Glomerular endothelial cell (primary cell): ENCODE data around the gene ZNF581. TPM values are rescaled to one million over a fixed set of nuclear protein-coding genes. Genes with fewer than 3 reads are reported as not detected.
A peak's percentile ranks its signal among the peaks of the same experiment; 100 is the strongest.

ENCODE experiments used
- DNase-seq: peaks from one replicate; pipeline ENCODE4 v3.0.0-alpha.2; 2011; ENCODE audit warnings: low read depth, low spot score; ENCODE audit errors: extremely low read depth
- total RNA-seq: library from RNA; depleted of rRNA; stranded (reverse); fragments of >200 nt; gene quantifications from 2 replicates; pipeline ENCODE4 v1.2.3, GENCODE V29; 2015

The ZNF581 gene, protein sequence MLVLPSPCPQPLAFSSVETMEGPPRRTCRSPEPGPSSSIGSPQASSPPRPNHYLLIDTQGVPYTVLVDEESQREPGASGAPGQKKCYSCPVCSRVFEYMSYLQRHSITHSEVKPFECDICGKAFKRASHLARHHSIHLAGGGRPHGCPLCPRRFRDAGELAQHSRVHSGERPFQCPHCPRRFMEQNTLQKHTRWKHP
- total RNA-seq, result 22.8 and 39.4 TPM in 2 replicates

DNA sequence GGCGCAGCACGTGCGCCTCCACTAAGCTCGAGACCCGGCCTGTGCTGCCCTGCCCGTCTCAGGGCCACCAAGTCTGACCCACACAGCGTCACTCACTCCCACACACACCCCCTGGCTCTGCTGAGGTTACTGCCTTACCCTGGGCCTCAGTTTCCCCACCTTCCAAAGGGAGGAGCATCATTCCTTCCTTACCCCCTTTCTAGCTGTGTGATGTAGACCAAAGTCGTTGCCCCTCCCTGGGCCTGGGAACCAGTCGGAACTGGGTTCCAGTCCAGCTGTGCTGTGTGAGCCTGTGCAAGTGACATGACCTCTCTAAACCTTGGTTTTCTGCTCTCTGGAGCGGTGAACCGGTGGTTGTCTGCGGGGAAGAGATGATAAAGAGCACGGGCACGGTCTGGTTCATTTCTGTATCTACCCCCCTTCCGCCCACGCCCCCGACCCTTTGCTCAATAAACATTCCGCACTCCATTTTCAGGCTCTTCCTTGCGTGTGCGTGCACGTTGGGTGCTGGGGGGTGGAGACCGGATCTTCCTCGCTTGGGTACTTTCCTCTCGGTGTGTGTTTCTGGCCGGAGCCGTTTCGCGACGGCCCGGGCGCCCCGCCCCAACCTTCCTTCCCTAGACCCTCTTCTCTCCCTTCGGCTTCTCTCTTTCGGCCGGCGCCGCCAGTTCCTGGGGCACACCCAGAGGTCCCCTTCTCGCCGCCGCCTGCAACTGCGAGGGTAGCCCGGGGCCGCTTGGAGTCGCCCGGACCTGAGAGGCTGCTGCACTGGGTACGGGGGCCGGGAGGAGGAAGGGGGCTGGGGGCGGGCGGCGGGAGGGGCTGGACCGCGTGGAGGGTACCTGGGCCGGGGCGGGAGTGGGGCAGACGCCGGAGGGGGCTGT is at the start of gene ZNF581:
ZNF581 (plus strand) TSS at position 647 of the 884 bp plus-strand sequence. CDS start 923 bp downstream, outside the sequence.
- DNase-seq, result no peak

DNA sequence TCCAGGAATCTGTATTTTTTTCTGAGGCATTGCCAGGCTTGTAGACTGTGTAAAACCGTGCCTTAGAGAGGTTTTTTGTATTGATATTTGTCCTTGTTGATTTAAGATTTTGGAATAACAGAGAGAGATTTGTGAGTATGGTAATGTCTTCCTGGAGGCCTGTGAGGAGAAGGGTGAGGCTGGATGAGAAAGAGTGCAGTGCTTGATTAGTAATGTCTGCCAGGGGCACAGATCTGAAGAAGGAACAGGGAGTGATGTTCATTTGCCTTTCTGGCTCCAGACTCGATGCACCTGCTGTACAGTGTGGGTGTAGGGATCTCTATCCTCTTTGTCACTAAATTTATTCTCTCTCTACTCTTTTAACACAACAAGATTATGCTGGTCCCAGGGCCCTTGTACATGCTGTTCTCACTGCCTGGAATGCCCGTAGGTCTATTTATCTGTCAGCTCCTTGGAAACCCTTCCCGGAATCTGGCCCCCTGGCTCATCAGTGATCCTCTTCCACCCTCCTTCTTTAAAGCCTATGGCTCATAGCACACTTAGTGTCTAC is 48.4 kb upstream of the ZNF581 start:
- no peak for DNase-seq

DNA sequence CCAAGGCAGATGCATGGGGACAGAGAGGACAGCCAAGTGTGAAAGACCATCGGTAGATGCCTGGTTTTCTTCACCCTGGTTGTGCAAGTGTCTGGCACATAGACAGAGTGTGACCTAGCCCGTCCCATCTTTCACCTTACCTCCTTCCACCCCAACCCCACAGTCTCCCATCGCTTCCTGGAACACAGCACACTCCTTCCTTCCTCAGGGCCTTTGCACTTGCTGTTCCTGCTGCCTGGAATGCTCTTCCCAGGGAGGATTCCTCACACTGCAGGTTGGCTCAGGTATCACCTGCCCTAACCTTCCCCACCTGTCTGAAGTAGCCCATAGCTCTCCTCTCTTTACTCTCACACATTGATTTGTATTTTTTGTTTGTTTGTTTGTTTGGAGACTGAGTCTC is 47.1 kb upstream of the ZNF581 start:
- no peak for DNase-seq

DNA sequence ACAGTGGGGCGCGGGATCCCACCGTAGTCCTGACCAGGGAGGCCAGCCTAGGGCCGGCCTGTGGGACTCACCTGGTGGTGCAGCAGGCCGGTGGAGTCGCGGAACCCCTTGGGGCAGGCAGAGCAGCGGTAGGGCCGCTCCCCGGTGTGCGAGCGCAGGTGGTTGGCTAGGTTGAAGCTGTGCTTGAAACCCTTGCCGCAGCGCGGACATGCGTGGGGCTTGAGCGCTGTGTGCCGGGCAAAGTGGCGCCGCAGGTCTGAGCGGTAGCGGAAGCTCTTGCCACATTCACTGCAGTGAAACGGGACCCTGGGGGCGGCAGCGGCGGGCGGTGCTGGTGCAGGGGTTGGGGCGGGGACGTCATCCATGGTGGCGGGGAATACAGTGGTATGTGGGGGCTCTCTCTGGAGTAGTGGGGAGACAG is 45.9 kb upstream of the ZNF581 start:
- no peak for DNase-seq

DNA sequence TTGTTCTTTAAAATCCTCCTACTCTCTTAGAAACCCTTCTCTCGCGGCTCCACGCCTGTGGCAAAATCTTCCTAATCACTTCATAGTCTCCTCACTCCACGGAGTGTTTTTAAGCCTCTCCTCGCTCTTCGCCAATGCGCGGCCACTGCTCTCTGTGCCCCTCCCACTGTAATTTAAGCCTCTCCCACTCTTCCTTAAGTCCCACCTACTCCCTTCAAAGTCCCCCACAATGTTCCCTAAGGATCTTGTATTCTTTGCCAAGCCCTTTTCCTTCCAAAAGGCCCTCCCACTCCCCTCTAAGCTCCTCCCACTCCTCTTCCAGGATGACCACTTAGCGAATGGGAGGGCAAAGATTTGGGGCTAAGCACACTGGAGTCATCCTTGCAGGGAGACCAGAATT is 45.4 kb upstream of the ZNF581 start:
- no peak for DNase-seq

DNA sequence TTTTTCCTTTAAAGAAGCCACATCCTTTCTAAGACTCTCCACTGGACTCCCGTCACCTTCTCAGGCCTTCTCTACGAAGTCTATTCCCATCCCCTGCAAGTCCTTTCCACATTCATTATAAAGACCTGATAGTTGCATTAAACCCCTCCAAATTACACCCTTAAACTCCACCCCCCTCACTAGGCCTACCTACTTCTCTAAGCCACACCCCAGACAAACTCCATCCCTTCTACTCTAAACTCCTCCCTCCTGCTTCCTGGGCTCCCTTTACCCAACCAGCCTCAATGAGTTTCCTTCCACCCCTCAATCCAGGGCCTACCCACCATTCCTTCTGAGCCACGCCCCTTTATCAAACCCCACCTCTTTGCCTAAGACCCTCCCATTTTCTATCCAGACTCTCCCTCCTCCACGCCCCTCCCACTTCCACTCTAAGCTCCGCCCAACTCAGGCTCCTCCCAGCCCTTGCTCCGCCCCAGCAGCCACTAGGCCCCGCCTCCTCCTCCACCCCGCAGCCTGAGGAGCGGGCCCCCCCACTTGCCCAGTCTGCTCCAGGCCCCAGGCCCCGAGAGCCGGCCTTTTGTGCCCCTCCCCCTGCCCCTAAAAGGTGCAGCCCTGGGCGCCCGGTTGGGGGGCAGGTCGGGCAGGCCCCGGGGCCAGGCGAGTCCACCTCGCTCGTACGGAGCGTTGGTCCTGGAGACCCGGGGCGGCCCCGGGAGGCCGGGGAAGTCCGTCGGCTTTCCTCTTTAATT is 44.6 kb upstream of the ZNF581 start:
- DNase-seq, result peak; percentile 64

DNA sequence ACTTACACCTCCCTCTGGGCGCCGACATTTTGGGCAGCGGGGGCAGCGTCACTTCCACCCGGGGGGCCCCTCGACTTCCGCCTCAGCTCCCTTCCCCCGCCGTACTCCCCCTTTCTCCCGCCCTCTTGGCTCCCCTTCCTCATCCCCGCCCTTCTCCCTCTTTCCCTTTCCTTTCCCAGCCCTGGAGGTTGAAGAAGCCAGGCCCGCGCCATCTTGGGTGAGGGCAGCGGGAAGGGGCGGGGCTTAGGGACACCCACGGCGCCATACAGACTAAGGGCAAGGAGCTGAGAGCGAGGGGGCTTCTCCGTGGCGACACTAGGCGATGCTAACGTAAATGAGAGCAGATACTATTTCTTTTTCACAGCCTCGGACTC is 44.0 kb upstream of the ZNF581 start, which contains the start of gene FIZ1:
FIZ1 (minus strand) TSS at position 50 of the 374 bp plus-strand sequence. CDS start 1,652 bp downstream, outside the sequence.
- peak; percentile 93 for DNase-seq

DNA sequence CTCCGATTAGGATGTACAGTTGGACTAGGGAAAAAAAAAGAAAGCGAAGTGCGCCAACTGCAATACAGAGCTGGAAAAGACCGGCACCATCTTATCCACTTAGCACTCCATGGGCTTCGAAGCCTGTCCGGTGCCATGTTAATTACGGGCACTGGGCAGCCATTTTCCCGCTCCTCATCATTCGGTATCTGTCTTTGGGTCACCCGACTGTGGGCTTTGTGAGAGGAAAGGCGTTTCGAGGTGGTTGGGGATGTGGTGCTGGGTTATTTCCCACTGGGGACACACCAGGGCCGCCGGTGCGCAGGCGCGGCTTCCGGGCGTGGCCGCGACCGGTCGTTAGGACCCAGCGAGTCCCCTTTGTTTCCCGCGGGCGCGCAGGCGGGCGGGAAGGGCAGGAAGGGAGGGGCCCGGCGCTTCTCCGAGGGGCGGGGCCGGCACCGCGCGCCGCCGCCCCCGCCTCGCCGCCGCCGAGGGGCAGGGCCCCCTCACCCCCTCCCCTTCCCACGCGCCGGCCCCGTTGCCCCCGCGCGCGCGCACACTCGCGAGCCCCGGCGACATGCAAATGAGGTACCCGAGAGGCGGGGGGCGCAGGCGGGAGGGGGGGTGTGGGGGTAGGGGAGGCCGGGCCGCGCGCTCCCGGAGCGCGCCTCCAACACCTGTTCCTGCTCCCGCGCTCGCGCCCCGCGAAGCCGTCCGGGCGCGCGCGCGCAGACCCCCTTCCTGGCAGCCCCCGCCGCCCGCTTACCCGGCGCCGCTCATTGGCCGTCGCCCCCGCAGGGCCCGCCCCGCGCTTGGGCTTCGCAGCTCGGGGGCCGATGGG is 43.4 kb upstream of the ZNF581 start, which contains the start of gene ZNF524:
ZNF524 (plus strand) TSS at position 447 of the 820 bp plus-strand sequence. CDS start 1,825 bp downstream, outside the sequence.
- DNase-seq, result no peak

DNA sequence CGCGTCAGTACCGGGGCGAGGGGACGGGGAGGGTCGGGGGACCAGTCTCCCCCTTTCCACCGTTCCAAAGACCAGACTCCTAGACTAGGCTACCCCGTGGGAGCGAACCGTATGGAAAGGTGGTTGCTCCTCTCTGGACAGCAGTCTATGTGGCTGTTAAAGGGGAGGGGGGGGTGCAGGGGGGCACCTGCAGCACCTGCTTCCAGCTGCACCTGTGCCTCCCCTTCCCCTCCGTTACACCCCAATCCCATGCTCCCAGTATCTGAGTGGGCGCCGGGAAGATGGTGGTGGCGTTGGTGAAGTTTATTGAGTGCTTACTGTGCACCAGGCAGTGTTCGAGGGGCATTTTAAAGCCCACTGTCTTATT is 42.8 kb upstream of the ZNF581 start:
- DNase-seq, result no peak

DNA sequence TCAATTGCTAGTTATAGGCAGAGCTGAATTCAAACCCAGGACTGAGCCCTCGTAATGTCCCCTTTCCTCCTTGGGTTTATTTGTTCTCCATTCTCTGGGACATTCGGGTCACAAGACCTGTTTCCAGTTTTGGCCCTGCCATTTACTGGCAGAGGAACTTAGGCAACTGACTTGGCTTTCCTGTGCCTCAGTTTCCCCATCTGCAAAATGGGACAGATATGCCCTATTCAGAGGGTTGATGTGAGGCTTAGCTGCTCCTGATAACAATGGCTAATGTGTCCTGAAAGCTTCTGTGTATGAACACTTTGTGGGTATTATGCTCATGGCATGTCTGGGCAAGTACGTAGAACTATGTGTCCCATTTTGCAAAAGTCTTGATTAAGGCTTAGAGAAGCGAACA is 42.4 kb upstream of the ZNF581 start:
- DNase-seq, result no peak

DNA sequence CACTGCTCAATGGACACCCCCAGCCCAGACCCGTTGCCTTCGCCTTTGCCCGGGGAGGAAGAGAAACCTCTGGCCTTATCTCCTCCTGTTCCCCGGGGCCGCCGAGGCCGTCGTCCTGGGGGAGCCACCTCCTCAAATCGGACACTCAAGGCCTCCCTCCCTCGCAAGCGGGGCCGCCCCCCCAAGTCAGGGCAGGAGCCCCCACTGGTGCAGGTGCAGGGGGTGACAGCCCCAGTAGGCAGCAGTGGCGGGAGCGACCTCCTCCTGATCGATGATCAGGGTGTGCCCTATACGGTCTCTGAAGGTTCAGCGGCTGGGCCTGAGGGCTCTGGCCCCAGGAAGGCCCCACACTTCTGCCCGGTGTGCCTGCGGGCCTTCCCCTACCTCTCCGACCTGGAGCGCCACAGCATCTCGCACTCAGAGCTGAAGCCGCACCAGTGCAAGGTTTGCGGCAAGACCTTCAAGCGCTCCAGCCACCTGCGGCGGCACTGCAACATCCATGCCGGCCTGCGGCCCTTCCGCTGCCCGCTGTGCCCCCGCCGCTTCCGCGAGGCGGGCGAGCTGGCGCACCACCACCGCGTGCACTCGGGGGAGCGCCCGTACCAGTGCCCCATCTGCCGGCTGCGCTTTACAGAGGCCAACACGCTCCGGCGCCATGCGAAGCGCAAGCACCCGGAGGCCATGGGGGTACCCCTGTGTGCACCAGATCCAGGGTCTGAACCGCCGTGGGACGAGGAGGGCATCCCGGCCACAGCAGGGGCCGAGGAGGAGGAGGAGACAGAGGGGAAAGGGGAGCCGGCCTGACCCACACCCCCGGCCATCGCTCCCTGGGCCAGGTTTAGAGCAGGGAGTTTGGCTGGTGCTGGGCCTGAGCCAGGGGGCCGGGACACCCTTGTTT is 41.1 kb upstream of the ZNF581 start:
- no peak for DNase-seq

DNA sequence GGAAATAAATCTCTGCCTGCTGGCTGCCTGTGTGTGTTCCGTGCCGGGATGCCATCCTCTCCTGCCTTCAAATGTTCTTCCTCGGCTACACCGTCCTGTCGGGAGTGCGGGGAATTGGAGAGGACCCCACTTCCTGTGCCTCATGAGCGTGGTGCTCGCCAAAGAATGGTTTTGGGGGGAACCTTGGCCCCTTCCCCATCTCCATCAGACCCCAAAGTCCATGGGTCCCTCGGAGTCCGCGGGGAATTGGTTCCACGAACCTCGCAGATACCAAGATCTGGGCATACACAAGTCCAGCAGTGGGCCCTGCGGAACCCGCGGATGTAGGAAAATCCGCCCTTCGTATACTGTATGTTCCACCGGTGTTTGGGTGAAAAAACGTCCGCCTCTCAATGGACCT is 40.3 kb upstream of the ZNF581 start:
- no peak for DNase-seq

DNA sequence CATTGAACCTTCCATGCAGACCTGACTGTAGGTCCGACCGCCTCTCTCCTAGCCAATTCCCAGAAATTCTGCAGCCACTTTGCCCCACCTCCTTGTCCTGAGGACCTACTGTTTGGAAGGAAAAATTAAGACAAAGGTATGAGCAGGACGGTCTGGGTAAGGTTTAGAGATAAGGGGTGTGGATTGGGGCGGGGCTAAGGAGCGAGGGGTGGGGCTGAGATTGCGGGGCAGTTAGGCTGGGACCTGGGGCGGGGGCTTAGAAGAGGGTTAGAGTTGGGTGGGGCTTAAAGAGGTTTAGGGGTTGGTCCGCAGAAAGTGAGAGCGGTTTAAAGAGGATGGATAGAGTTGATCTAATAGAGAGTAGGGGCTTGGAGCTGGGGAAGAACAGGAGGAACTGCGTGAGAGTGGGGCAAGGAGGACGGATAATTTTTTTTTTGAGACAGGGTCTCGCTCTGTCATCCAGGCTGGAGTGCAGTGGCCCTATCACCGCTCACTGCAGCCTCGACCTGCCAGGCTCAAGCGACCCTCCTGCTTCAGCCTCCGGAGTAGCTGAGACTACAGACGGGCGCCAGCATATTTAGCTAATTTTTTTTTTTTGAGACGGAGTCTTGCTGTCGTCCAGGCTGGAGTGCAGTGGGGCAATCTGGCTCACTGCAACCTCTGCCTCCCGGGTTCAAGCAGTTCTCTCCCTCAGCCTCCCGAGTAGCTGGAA is 39.7 kb upstream of the ZNF581 start:
- no peak for DNase-seq

DNA sequence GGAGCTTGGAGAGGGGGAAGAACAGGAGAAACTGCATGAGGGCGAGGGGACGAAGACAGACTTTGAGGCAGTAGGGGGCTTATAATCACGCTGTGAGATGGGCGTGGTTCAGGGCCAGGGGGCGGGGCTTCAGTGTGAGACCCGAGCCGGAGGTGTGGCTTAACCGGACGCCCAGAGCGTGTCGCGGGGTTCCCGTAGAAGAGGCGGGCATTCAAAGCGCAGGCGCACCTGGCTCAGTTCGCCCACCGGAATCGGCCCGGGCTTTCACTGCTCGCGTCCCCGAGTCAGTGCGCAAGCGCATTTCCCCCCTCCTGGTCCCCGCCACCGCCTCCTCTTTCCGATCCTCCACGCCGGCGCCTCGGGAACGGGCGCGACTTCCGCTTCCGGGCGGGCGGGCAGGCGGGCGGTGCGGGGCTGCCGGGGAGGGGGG is 38.2 kb upstream of the ZNF581 start:
- no peak for DNase-seq

DNA sequence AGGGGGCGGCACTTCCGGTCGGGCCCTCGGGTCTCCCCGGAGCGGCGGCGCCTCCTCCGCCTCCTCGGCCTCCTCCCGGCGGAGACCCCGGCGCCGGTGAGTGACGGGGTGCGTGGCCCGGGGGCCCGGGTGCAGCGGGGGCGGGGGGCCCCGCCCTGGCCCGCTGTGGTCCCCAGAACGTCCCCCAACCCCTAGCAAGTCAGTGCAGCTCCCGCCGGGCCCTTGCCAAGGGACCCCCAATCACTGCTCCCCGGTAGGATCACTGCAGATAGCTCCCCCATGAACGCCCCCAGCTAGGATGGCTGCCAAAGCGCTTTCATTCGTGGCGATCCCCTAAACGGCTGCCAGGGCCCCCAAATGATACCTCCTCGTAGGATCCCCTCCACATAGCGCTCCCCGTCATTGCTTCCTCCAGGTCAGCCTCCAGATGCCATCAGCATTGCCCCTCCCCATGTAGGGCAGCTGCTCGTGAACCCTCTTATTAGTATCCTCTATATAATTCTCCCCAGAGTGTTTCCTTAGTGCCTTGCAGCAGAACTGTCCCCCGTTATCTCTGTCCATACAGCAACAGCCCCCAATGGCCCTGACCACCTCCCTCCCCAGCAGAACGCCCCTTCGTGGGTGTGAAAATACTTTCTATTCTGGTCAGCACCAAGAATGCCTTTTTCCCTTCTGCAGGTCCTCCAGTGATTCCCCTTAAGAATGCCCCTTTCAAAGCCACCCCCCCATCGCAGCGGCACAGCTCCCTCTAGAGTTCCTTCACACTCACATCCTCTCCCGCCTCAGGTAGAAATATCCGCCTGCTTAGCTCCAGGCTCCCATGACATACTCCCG is 37.6 kb upstream of the ZNF581 start, which contains the start of gene ZNF865:
ZNF865 (plus strand) TSS at position 11 of the 834 bp plus-strand sequence. CDS start 7,972 bp downstream, outside the sequence.
- no peak for DNase-seq

DNA sequence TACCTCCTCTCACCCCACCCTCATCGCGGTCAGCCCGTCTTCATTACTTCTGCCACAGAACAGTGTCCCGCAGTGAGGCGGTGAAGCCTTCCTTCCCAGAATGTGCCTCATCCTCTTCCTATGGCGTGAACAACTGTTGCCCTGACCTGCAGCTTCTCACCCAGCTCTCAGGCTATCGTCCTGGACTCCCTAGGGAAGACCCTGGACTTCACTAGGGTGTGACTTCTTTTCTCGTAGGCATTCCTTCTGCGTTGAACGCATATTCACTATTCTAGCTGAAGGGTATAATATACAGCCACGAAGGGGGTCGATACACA is 37.0 kb upstream of the ZNF581 start:
- DNase-seq, result no peak

DNA sequence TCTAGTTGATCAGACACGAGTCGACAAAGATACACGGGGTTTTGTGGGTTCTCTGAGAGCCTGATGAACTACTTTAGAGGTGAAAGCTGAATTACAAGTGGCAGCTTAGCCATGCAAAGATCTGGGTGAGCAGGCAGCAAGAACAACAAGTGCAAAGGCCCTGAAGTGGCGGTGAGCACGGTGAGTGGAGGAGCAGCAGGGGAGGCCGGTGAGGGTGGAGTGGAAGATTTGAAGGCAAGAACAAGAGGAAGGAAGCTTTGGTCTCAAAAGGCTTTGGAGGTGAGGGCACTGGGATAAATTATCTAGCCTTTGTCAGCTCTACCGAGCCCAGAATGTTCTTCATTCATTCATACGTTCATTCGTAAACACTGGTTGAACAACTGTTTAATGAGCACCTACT is 36.6 kb upstream of the ZNF581 start:
- no peak for DNase-seq

DNA sequence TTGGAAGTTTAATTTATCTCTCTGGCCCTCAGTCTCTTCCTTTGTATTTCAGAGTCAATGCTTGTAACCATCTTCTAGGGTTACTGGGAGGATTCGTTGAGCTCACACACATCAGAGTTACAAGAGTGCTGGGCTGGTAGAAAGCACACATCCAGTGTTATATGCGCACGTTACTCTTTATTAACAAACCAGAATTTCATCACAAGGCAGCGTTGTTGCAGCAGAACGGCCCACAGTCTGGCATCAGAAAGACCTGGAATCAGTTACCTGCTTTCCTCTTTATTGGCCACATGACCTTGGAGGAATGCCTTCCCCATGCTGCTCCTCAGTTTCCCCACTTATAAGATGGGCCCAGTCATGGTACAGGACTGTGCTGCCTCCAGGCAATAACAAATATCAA is 34.1 kb upstream of the ZNF581 start:
- no peak for DNase-seq
